ENCODE results near the gene CDKN2AIPNL. TPM values are rescaled to one million over a fixed set of nuclear protein-coding genes. Genes with fewer than 3 reads are reported as not detected.

CDKN2AIPNL gene
- total RNA-seq, 1 experiment from 2014 or later, result 63.0 TPM

- Histone ChIP-seq H3K9me3 (ENCODE audit: control insufficient read depth in 1 of 2, insufficient read depth in 1 of 2, low read depth in 1 of 2, low read length in 2 of 2) (no peaks in the 10 kb centered on the region), H3K27me3 (ENCODE audit: insufficient read depth, low read length) (no peaks in the 10 kb centered on the region), H4K20me1 (ENCODE audit: insufficient read depth) (no peaks in the 10 kb centered on the region; the same call in 1 of the 2 replicates), H3K36me3 (ENCODE audit: control insufficient read depth in 1 of 2, insufficient read depth in 2 of 2, low read length in 2 of 2) (peaks cover 0 to 9% of the 10 kb centered on the region in 2 experiments; a peak in 2 of 4 replicates), H3K79me2 (ENCODE audit: insufficient read depth, low read length) (peaks cover 53% of the 10 kb centered on the region), H2AFZ (ENCODE audit: low read depth, low read length, poor library complexity, severe bottlenecking) (no peak overlapping the region), H3K4me2 (ENCODE audit: low read length) (peak overlapping the region; percentile 88), H3K4me1 (ENCODE audit: control insufficient read depth in 1 of 2, insufficient read depth in 2 of 2, low read length in 2 of 2) (peaks cover 14 to 26% of the 10 kb centered on the region in 2 experiments), H3K4me3 (replicated peaks in 1 of 2; ENCODE audit: low read depth in 1 of 2, low read length in 2 of 2) (peak overlapping the region; percentile 72 to 97), H3K9me2 (ENCODE audit: insufficient read depth) (no peaks in the 10 kb centered on the region), H3K9ac (ENCODE audit: low read length) (peak overlapping the region; percentile 82), H3K27ac (ENCODE audit: low read depth, low read length) (peak overlapping the region; percentile 73)
- ChIA-PET RAD21 (ENCODE audit: low non-redundant PET in 1 of 2, low total read pairs in 2 of 2, uncharacterized antibody in 2 of 2, unreplicated experiment in 2 of 2) (no interaction called here), POLR2A (interaction anchor here (0.7 kb wide), 1 partner anchor 194 kb away, joined by 3 read pairs; no protein-coding TSS in a partner anchor), CTCF (interaction anchor here (1.2 kb wide), 1 partner anchor 215 kb away, joined by 5 read pairs; no protein-coding TSS in a partner anchor)
- intact Hi-C loops (cut with micrococcal nuclease), result loop anchor here (1.0 to 5.0 kb wide), 2 partner anchors 153 to 215 kb away; partner anchors contain the start of gene JADE2
- no peak for TF ChIP-seq CBX3 (IDR thresholded peaks at IDR 0.05; ENCODE audit: low read depth)
- TF ChIP-seq ZFX (IDR thresholded peaks at IDR 0.05), result peak; percentile 5; the same call in 1 of the 2 replicates
- no TSS peak for BruUV-seq (replicated peaks)
- ATAC-seq, result peak; percentile 37
- no peak for DNase-seq (ENCODE audit: low read depth, low spot score)
Measured at GRCh38 chr5:134371834-134372340, 39.8 kb downstream of the CDKN2AIPNL start.

- BruUV-seq (replicated peaks), result no TSS peak
Measured at GRCh38 chr5:134370871-134371833, 40.5 kb downstream of the CDKN2AIPNL start, which contains the start of gene UBE2B. UBE2B (plus strand) TSS chr5:134371569; CDS start chr5:134371596, 27 bp downstream.

More at GRCh38 chr5:134370871-134371833, 40.5 kb downstream of the CDKN2AIPNL start, which contains the start of gene UBE2B:
- TF ChIP-seq POLR2AphosphoS5 (IDR thresholded peaks at IDR 0.05; ENCODE audit: low read depth, low read length) (peak; percentile 70), YY1 (IDR thresholded peaks at IDR 0.05; ENCODE audit: extremely low read depth, insufficient replicate concordance, low read depth, low read length) (no peak), EGR1 (IDR thresholded peaks at IDR 0.05; ENCODE audit: low read depth) (no peak), ZBTB33 (IDR thresholded peaks at IDR 0.05; ENCODE audit: extremely low read depth, insufficient replicate concordance, low read length) (no peak), JUND (IDR thresholded peaks at IDR 0.05) (no peak), RAD21 (IDR thresholded peaks at IDR 0.05; ENCODE audit: low read depth) (no peak), POLR2A (IDR thresholded peaks at IDR 0.05; ENCODE audit: borderline replicate concordance, extremely low read depth, insufficient read depth, insufficient read length) (peak; percentile 63), TCF7L2 (IDR thresholded peaks at IDR 0.05; ENCODE audit: borderline replicate concordance, extremely low read depth, insufficient read depth, insufficient read length) (peak; percentile 45), SRF (IDR thresholded peaks at IDR 0.05; ENCODE audit: low read depth) (no peak), ZFX (IDR thresholded peaks at IDR 0.05) (peak; percentile 62; the same call in 1 of the 2 replicates)
- ChIA-PET RAD21 (ENCODE audit: low non-redundant PET in 1 of 2, low total read pairs in 2 of 2, uncharacterized antibody in 2 of 2, unreplicated experiment in 2 of 2) (no interaction called here), POLR2A (interaction anchor here (0.5 to 0.7 kb wide), 2 partner anchors 194 to 338 kb away, joined by 3 read pairs; no protein-coding TSS in a partner anchor), CTCF (interaction anchor here (1.2 kb wide), 1 partner anchor 216 kb away, joined by 5 read pairs; no protein-coding TSS in a partner anchor)
- H4K20me1 ChIP-seq (ENCODE audit: insufficient read depth), result no peaks in the 10 kb centered on the region; the same call in 1 of the 2 replicates
- peak; percentile 99 for DNase-seq (ENCODE audit: low read depth, low spot score)
- H3K4me1 ChIP-seq (ENCODE audit: control insufficient read depth in 1 of 2, insufficient read depth in 2 of 2, low read length in 2 of 2), result peaks cover 14 to 26% of the 10 kb centered on the region in 2 experiments
- peak within 1 kb of the TSS; percentile 73 for H3K27ac ChIP-seq (ENCODE audit: low read depth, low read length)
- H3K9me3 ChIP-seq (ENCODE audit: control insufficient read depth in 1 of 2, insufficient read depth in 1 of 2, low read depth in 1 of 2, low read length in 2 of 2), result no peaks in the 10 kb centered on the region
- H3K9me2 ChIP-seq (ENCODE audit: insufficient read depth), result no peaks in the 10 kb centered on the region
- peak; percentile 69 for ATAC-seq
- H3K4me3 ChIP-seq (replicated peaks in 1 of 2; ENCODE audit: low read depth in 1 of 2, low read length in 2 of 2), result peak within 1 kb of the TSS; percentile 72 to 97
- H3K4me2 ChIP-seq (ENCODE audit: low read length), result peak within 1 kb of the TSS; percentile 88
- peak within 1 kb of the TSS; percentile 82 for H3K9ac ChIP-seq (ENCODE audit: low read length)
- intact Hi-C loops (cut with micrococcal nuclease), result loop anchor here (1.0 to 5.0 kb wide), 2 partner anchors 154 to 216 kb away; partner anchors contain the start of gene JADE2
- peaks cover 0 to 4% of the 10 kb centered on the region in 2 experiments; a peak in 1 of 4 replicates for H3K36me3 ChIP-seq (ENCODE audit: control insufficient read depth in 1 of 2, insufficient read depth in 2 of 2, low read length in 2 of 2)
- peak within 1 kb of the TSS; percentile 95 for H2AFZ ChIP-seq (ENCODE audit: low read depth, low read length, poor library complexity, severe bottlenecking)
- no peaks in the 10 kb centered on the region for H3K27me3 ChIP-seq (ENCODE audit: insufficient read depth, low read length)
- H3K79me2 ChIP-seq (ENCODE audit: insufficient read depth, low read length), result peaks cover 54% of the 10 kb centered on the region
